Measurements from ENCODE around the gene SIRPG.
A peak's percentile ranks its signal among the peaks of the same experiment; 100 is the strongest.
"Not testable (repeated sequence)": the region's sequence is repeated elsewhere in the genome, so short reads cannot be mapped to it uniquely, and the experiment has no call there.

The SIRPG gene

DNA sequence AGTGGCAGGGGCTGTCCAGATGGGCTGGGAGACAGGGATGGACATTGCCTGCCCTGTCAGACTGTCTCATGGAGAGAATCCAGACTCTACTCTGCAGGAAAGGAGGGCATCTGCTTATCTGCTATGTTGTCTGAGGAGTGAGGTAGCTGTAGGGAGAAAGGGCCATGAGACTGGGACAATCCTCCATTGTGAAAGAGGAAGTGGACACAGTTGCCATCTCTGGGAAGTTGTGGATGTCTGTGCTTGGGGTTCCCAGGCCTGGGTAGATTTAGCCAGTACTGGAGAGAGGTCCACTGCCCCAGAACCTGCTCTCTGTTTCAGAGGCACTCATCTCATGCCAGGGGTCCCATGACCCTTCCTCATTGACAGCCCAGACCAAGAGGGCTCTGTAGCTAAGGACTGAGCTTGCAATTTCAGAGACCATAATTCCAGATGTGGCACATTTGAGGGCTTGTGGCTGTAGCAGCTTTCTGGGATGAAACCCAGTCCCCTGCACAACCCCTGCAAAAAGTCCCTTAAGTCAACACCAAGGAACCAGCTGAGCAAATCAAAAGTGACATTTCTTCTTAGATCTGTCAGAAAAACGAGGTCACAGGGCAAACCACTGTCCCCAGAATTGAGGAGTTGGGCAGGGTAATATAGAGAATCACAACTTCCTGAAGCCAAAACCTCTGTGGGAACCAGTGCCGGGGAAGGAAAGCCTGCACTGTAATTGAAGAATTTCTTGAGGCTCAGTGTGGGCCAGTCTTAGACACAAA lies 4.1 kb upstream of the SIRPG start:
- peak overlapping the region; percentile 88 for H3K27ac Mint-ChIP-seq
- H3K4me3 Mint-ChIP-seq = peak overlapping the region; percentile 21
- H3K36me3 Mint-ChIP-seq (ENCODE audit: low read depth) = peaks cover 5% of the 10 kb centered on the region
- H3K9me3 Mint-ChIP-seq = no peaks in the 10 kb centered on the region
- H3K27me3 Mint-ChIP-seq = no peaks in the 10 kb centered on the region
- peaks cover 100% of the 10 kb centered on the region for H3K4me1 Mint-ChIP-seq (ENCODE audit: low read depth)

DNA sequence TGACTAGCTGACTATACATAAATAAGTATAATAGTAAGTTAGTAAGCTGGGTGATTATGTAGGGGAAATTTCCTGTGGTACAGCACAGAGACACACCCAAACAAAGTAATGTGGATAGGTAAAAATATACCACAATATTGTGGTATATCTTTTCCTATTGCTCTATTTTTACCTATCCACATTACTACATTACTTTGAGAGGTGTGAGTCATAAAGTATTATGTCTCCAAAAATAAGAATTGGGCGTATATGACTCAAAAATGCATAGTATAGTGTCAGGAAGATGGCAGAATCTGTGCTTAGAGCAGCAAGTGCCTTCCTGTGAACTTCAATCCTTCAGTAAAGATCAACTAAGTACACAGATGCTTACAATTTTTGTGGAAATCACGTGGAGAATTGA lies 2.7 kb upstream of the SIRPG start:
- peak overlapping the region; percentile 94 for H3K27ac Mint-ChIP-seq
- H3K27me3 Mint-ChIP-seq = no peaks in the 10 kb centered on the region
- H3K9me3 Mint-ChIP-seq = no peaks in the 10 kb centered on the region
- peaks cover 95% of the 10 kb centered on the region for H3K4me1 Mint-ChIP-seq (ENCODE audit: low read depth)
- peaks cover 5% of the 10 kb centered on the region for H3K36me3 Mint-ChIP-seq (ENCODE audit: low read depth)
- peak overlapping the region; percentile 40 for H3K4me3 Mint-ChIP-seq

DNA sequence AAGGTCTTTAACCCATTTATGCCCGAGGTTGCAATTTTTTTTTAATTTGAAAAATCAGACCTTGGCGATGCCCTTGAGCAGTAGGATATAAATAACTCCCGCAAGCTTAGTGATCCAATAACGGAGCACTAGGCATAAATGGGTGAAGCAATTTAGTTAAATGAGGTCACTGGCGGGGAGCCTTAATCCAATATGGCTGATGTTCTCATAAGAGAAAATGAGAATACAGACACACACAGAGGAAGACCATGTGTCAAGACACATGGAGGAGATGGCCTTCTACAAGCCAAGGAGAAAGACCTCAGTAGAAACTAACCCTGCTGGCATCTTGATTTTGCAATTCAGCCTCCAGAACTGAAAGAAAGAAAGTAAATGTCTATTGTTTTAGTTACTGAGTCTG lies 735 bp downstream of the SIRPG start:
- peaks cover 8% of the 10 kb centered on the region for H3K9me3 Mint-ChIP-seq
- no peaks in the 10 kb centered on the region for H3K27me3 Mint-ChIP-seq
- peaks cover 94% of the 10 kb centered on the region for H3K4me1 Mint-ChIP-seq (ENCODE audit: low read depth)
- peak overlapping the region; percentile 82 for H3K4me3 Mint-ChIP-seq
- peak overlapping the region; percentile 94 for H3K27ac Mint-ChIP-seq
- peaks cover 26% of the 10 kb centered on the region for H3K36me3 Mint-ChIP-seq (ENCODE audit: low read depth)

DNA sequence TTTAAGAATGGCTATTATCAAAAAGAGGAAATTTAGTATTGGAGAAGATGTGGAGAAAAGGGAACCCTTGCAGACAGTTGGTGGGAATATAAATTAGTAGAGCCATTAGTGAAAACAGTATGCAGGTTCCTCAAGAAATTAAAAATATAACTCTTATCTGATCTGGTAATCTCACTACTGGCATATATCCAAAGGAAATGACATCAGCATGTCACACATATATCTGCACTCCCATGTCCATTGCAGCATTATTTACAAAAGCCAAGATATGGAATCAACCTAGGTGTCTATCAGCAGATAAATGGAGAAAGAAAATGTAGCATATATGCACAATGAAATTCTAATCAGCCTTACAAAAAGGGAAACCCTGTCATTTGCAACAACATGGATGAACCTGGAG lies 2.6 kb downstream of the SIRPG start:
- Mint-ChIP-seq H3K9me3 (peaks cover 8% of the 10 kb centered on the region), H3K4me3 (peak overlapping the region; percentile 82), H3K27me3 (no peaks in the 10 kb centered on the region), H3K27ac (peak overlapping the region; percentile 82), H3K36me3 (ENCODE audit: low read depth) (peaks cover 26% of the 10 kb centered on the region), H3K4me1 (ENCODE audit: low read depth) (peaks cover 94% of the 10 kb centered on the region)

DNA sequence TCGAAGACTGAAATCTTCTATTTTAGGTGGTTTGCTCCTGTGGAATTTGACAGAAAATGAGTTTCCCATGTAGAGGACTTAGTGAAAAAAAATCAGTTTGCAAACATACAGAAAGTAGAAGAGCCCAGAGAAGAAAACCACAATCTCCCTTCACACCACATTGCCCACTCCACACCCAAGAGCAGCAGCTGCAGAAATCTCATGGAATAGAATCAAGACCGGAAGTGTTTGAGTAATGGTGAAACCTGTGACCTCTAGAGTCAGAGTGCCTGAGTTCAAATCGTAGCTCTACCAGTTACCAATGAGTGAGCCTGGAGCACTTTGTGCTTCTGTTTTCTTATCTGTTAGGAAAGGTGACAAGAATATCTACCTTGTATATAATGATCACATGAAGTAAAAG lies 4.6 kb downstream of the SIRPG start:
- no peaks in the 10 kb centered on the region for H3K27me3 Mint-ChIP-seq
- peaks cover 40% of the 10 kb centered on the region for H3K36me3 Mint-ChIP-seq (ENCODE audit: low read depth)
- H3K9me3 Mint-ChIP-seq = peaks cover 8% of the 10 kb centered on the region
- peak overlapping the region; percentile 50 for H3K27ac Mint-ChIP-seq
- peaks cover 74% of the 10 kb centered on the region for H3K4me1 Mint-ChIP-seq (ENCODE audit: low read depth)
- peak overlapping the region; percentile 14 for H3K4me3 Mint-ChIP-seq

DNA sequence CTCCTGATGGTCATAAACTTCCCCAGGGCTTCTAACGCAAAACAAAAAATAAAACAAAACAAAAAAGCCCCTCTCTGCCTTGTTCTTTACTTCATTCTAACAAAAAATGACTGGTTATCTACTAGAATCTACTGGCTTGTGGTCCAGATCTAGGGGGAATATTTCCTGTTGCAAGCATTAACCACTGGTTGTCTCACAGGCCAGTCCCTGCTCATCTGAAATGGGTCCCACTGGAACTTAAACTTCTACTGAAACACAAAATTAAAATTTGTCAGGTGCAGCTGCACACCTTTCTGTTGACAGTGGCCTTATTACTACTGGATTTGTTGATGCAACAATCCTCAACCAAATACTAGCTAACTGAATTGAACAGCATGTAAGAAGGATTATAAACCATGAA lies 5.5 kb downstream of the SIRPG start:
- H3K27ac Mint-ChIP-seq = no peak overlapping the region
- H3K36me3 Mint-ChIP-seq (ENCODE audit: low read depth) = peaks cover 47% of the 10 kb centered on the region
- peaks cover 66% of the 10 kb centered on the region for H3K4me1 Mint-ChIP-seq (ENCODE audit: low read depth)
- peaks cover 8% of the 10 kb centered on the region for H3K9me3 Mint-ChIP-seq
- H3K4me3 Mint-ChIP-seq = no peak overlapping the region
- H3K27me3 Mint-ChIP-seq = no peaks in the 10 kb centered on the region

DNA sequence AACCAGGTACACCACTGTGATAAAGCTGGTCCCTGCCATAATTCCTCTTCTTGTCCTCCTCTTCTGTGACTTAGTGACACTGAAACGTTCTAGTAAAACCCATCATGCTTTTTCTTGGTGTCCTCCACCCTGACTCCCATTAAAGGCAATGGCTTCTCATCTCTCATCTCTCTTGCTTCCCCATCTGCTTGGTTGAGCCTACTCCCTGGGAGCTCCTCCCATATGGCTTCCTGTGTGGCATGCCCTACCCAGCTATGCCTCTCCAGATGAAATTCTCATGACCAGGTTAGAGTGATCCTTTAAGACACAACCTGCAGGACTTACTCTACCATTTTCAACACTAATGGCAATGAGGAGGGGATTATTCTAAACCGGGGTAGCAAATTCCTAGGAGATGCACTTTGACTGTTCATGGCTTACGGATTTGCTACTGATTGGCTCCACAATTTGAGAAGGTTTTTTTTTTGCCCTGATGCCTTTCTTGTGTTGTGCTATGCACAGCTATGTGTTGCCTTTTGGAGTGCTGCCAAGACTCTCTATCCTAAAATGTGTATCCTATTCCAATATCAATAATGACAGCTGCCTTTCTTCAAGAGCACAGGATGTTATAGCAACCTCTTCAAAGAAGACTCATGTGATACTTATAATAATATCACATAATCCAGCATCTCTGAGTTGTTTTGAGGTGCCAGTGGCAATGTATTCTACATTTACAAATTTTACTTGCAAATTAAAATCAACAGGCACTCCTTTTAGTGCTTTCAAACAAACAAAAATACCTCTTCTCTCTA lies 6.1 kb downstream of the SIRPG start:
- Mint-ChIP-seq H3K27me3 (no peaks in the 10 kb centered on the region), H3K36me3 (ENCODE audit: low read depth) (peaks cover 47% of the 10 kb centered on the region), H3K4me3 (peak overlapping the region; percentile 28), H3K4me1 (ENCODE audit: low read depth) (peaks cover 60% of the 10 kb centered on the region), H3K9me3 (peaks cover 8% of the 10 kb centered on the region), H3K27ac (peak overlapping the region; percentile 27)

DNA sequence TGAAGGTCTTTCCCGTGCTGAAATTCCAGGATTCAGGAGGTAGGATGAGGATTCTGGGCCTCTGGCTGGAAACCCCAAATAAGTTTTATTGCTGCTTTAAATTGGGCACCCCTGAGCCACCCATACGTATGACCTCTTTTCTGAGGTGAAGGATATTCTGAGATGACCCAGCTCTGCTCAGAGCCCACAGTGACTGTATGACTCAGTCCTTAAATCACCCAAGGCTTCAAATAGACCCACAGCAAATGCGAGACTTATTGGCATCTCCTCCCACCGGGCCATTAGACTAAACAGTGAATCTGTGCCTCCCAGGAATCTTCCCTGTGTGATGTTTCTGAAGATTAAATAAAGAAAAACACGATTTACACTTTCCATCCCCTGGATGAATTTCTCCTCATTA lies 9.5 kb downstream of the SIRPG start:
- Mint-ChIP-seq H3K27ac (peak overlapping the region; percentile 88), H3K9me3 (no peaks in the 10 kb centered on the region), H3K27me3 (no peaks in the 10 kb centered on the region), H3K4me1 (ENCODE audit: low read depth) (peaks cover 31% of the 10 kb centered on the region), H3K36me3 (ENCODE audit: low read depth) (peaks cover 30% of the 10 kb centered on the region), H3K4me3 (no peak overlapping the region)

DNA sequence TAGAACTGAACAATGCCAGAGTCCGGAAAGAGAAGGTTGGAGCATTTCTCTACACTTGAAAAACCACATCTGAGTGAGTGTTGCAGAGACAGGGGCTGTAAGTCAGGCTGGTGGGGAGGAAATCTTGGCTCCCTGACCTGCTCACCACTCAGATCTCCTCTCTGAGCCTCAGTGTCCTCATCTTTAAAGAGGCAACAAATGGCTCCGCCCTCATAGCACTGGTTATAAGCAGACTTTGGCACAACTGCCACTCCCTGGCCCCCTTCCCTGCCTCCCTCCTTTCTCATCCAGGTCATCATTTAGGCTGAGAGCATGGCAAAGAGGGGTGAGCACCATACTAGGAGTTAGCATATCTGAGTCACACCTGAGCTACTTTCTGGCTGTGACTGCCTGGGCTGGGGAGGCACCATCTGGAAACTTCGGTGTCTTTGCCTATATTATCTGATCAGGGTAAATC lies 10.6 kb downstream of the SIRPG start:
- Mint-ChIP-seq H3K4me3 (no peak overlapping the region), H3K27ac (peak overlapping the region; percentile 88), H3K27me3 (no peaks in the 10 kb centered on the region), H3K4me1 (ENCODE audit: low read depth) (peaks cover 21% of the 10 kb centered on the region), H3K9me3 (no peaks in the 10 kb centered on the region), H3K36me3 (ENCODE audit: low read depth) (peaks cover 25% of the 10 kb centered on the region)

DNA sequence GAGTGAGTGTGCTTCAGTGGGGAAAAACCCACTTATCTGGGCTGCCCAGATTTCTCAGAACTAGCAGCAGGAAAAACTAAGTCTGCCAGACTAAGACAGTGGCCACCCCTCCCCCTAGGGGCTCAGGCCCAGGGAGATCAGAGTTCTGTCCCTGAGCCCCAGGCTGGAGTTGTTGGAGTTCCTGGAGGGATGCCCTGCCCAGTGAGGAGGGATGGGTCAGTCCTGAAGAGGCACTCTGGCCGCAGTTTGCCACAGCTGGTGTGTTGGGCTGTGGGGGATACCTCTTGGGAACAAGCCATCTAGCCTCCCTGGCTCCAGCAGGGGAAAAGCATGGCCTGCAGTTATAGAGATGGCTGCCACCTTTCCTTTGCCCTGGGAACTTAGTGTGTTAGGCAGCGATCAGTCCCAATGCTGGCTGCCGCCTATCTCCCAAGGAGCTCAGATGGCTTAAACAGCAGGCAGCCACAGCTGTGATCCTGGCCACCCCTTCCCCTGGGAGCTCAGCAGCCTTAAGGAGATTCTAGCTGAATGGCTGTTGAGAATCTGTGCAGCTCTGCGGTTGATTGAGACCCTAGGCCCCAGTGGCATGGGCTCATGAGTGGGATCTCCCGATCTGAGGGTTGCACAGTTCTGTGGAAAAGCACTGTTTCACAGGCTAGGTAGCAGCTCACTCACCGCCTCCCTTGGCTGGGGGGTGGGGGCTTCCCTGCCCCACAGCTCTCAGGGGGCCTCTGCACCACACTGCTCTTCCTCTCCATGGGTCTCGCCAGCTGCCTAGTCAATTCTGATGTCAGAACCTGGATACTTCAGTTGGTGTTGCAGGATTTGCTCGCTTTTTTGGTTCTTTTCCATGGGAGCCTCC lies 13.2 kb downstream of the SIRPG start:
- H3K36me3 Mint-ChIP-seq (ENCODE audit: low read depth) = peaks cover 25% of the 10 kb centered on the region
- no peak overlapping the region for H3K4me3 Mint-ChIP-seq

DNA sequence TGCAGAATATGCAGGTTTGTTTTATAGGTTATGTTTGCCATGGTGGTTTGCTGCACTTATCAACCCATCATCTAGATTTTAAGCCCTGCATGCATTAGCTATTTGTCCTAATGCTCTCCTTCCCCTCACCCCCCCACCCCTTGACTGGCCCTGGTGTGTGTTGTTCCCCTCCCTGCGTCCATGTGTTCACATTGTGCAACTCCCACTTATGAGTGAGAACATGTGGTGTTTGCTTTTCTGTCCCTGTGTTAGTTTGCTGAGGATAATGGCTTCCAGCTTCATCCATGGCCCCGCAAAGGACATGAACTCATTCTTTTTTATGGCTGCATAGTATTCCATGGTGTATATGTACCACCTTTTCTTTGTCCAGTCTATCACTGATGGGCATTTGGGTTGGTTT lies 18.9 kb downstream of the SIRPG start:
- peaks cover 13% of the 10 kb centered on the region for H3K36me3 Mint-ChIP-seq (ENCODE audit: low read depth)
- H3K4me1 Mint-ChIP-seq (ENCODE audit: low read depth) = peaks cover 21% of the 10 kb centered on the region
- not testable (repeated sequence) for H3K9me3 Mint-ChIP-seq, H3K4me3 Mint-ChIP-seq, H3K27ac Mint-ChIP-seq, H3K27me3 Mint-ChIP-seq

More for the DNA sequence above, 13.2 kb downstream of the SIRPG start:
- H3K27me3 Mint-ChIP-seq = no peaks in the 10 kb centered on the region
- no peaks in the 10 kb centered on the region for H3K4me1 Mint-ChIP-seq (ENCODE audit: low read depth)
- peak overlapping the region; percentile 58 for H3K27ac Mint-ChIP-seq
- peaks cover 6% of the 10 kb centered on the region for H3K9me3 Mint-ChIP-seq

DNA sequence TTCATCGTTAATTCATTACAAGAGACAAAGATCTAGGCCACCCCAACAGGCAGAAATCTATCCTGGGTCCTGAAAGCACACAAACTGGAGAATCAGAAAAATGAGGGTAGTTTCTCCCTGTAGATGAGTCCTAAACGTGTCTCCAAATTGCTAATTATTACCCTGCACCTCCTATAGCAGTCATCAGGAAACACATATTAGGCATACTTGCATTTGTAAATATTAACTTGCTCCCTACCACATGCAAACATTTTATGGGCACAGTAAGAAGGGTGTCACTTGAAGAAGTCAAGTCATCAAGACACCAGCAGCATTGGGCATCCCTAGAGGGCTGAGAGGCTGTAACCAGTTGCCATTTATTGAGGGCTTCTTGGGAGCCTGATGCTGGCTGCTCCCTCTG lies 19.8 kb downstream of the SIRPG start:
- Mint-ChIP-seq H3K36me3 (ENCODE audit: low read depth) (peaks cover 15% of the 10 kb centered on the region), H3K27ac (no peak overlapping the region), H3K27me3 (no peaks in the 10 kb centered on the region), H3K4me3 (no peak overlapping the region), H3K9me3 (peaks cover 6% of the 10 kb centered on the region), H3K4me1 (ENCODE audit: low read depth) (peaks cover 30% of the 10 kb centered on the region)

DNA sequence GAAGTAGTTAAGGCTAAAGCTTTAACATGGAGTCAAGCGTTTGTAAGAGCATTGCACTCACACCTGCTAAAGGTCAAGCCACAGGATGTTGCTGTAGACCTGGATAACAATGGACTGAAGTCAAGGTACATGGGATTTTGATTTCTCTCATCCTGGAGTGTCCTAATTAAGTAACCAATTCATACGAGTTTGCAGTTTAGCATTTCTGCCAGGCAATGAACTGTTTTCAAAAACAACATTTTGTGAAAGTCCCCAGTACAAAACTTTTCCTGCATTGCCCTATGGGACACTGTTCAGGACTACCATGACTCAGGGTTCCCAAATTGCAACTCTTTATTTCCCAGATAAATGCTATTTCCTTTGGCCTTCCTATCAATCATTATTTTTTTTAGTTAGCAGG lies 20.4 kb downstream of the SIRPG start:
- peaks cover 36% of the 10 kb centered on the region for H3K4me1 Mint-ChIP-seq (ENCODE audit: low read depth)

DNA sequence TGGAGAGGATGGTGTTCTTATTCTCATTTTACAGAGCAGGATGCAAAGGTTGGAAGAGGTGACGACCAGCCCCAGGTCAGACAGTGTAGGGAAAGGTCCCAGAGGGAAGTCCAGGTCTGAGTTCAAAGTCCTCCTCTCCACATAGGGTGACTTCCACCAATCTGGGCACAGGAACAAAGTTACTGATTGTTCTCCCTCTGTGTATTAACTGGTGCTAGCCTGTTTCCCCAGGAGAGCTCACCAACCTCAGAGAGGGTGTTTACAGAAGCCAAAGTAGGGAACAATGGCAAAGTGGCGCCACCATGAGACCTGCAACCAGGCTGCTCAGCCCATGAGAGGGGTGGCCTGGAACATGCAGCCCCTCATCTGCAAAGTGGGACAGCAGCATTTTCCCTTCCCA lies 21.0 kb downstream of the SIRPG start:
- Mint-ChIP-seq H3K9me3 (peaks cover 6% of the 10 kb centered on the region), H3K27ac (peak overlapping the region; percentile 34), H3K27me3 (no peaks in the 10 kb centered on the region), H3K36me3 (ENCODE audit: low read depth) (peaks cover 15% of the 10 kb centered on the region), H3K4me3 (no peak overlapping the region), H3K4me1 (ENCODE audit: low read depth) (peaks cover 42% of the 10 kb centered on the region)

More for the DNA sequence above, 20.4 kb downstream of the SIRPG start:
- H3K27ac Mint-ChIP-seq = no peak overlapping the region
- H3K4me3 Mint-ChIP-seq = no peak overlapping the region
- peaks cover 6% of the 10 kb centered on the region for H3K9me3 Mint-ChIP-seq
- no peaks in the 10 kb centered on the region for H3K27me3 Mint-ChIP-seq
- H3K36me3 Mint-ChIP-seq (ENCODE audit: low read depth) = peaks cover 15% of the 10 kb centered on the region
